CD4-positive, alpha-beta memory T cell (primary cell): ENCODE results near the gene KDM1A. TPM values are rescaled to one million over a fixed set of nuclear protein-coding genes. Genes with fewer than 3 reads are reported as not detected.
"Not testable (repeated sequence)": the region's sequence is repeated elsewhere in the genome, so short reads cannot be mapped to it uniquely, and the experiment has no call there.

Experiments
- CTCF ChIA-PET: fragments of 350-600 bp; sonication (Branson Sonifier 250); formaldehyde crosslinking; loops from one replicate; lab custom pipeline; 2021; ENCODE audit warnings: inconsistent platforms; ENCODE audit not compliant: partially characterized antibody; lab: Charles Lee
- POLR2A ChIA-PET: fragments of 350-600 bp; sonication (Branson Sonifier 250); formaldehyde crosslinking; loops from one replicate; lab custom pipeline; 2021; ENCODE audit not compliant: partially characterized antibody; lab: Charles Lee
- DNase-seq, 5 donors: peaks; one replicate each; pipeline versions ENCODE4 v3.0.0 to v3.0.0-alpha.2; 2020 to 2022; ENCODE audit warnings: mixed read lengths in 1 of 5
- H3K27ac ChIP-seq: one replicate; pipeline ENCODE4 v1.7.0; 2013; ENCODE audit warnings: low read depth, low read length
- H3K27me3 ChIP-seq: 2 replicates; pipeline ENCODE4 v1.7.0; 2013; ENCODE audit warnings: mild to moderate bottlenecking, low read length, moderate library complexity; ENCODE audit not compliant: insufficient read depth
- H3K36me3 ChIP-seq: 2 replicates; pipeline ENCODE4 v1.7.0; 2013; ENCODE audit warnings: mild to moderate bottlenecking, low read length, moderate library complexity; ENCODE audit not compliant: insufficient read depth
- H3K4me1 ChIP-seq: 2 replicates; pipeline ENCODE4 v1.7.0; 2013; ENCODE audit warnings: mild to moderate bottlenecking, low read length, moderate library complexity; ENCODE audit not compliant: insufficient read depth
- H3K4me3 ChIP-seq, 2 donors: one replicate each; pipeline ENCODE4 v1.7.0; 2013; ENCODE audit warnings: low read length in 2 of 2, mild to moderate bottlenecking in 1 of 2
- H3K9me3 ChIP-seq, 2 donors: one replicate each; pipeline ENCODE4 v1.7.0; 2013; ENCODE audit warnings: low read length in 2 of 2, control low read depth in 1 of 2; ENCODE audit not compliant: control insufficient read depth in 1 of 2
- H3K27ac Mint-ChIP-seq, 7 donors: one replicate each; pipeline ENCODE4 v1.8.0; 2020 to 2021; ENCODE audit warnings: mixed read lengths in 7 of 7, mild to moderate bottlenecking in 6 of 7, inconsistent platforms in 3 of 7, moderate library complexity in 3 of 7
- H3K27me3 Mint-ChIP-seq, 2 donors: one replicate each; pipeline ENCODE4 v1.8.0; 2020 to 2021; ENCODE audit warnings: mixed read lengths in 2 of 2
- H3K36me3 Mint-ChIP-seq, 2 donors: one replicate each; pipeline ENCODE4 v1.8.0; 2020 to 2021; ENCODE audit warnings: mixed read lengths in 2 of 2, inconsistent platforms in 1 of 2, mild to moderate bottlenecking in 1 of 2
- H3K4me1 Mint-ChIP-seq, 4 donors: one replicate each; pipeline ENCODE4 v1.8.0; 2020 to 2021; ENCODE audit warnings: mixed read lengths in 4 of 4, mild to moderate bottlenecking in 1 of 4
- H3K4me3 Mint-ChIP-seq, 8 donors: one replicate each; pipeline ENCODE4 v1.8.0; 2020 to 2021; ENCODE audit warnings: mixed read lengths in 8 of 8, mild to moderate bottlenecking in 7 of 8, moderate library complexity in 6 of 8, inconsistent platforms in 3 of 8
- H3K9me3 Mint-ChIP-seq, 8 donors: one replicate each; pipeline ENCODE4 v1.8.0; 2020 to 2021; ENCODE audit warnings: mixed read lengths in 8 of 8, mild to moderate bottlenecking in 5 of 8, inconsistent platforms in 3 of 8, moderate library complexity in 1 of 8
- intact Hi-C: fragments of 100-400 bp; cut with micrococcal nuclease; formaldehyde crosslinking; loops from one replicate; pipeline ENCODE4 v1.15.1; 2023
- polyA plus RNA-seq, 2 donors: library from polyadenylated mRNA; unstranded; fragments of 300-500 nt; fragmentation: Illumina TruSeq; gene quantifications; one replicate each; pipeline ENCODE4 v1.2.3, GENCODE V29; 2021
- total RNA-seq, 2 experiments: library from RNA; stranded (reverse); gene quantifications; one replicate each; pipeline ENCODE4 v1.2.3, GENCODE V29; 2021

The KDM1A gene
- total and polyA plus RNA-seq, 4 experiments from 2014 or later, result 39.6 to 47.2 (median 43.2) TPM

DNA sequence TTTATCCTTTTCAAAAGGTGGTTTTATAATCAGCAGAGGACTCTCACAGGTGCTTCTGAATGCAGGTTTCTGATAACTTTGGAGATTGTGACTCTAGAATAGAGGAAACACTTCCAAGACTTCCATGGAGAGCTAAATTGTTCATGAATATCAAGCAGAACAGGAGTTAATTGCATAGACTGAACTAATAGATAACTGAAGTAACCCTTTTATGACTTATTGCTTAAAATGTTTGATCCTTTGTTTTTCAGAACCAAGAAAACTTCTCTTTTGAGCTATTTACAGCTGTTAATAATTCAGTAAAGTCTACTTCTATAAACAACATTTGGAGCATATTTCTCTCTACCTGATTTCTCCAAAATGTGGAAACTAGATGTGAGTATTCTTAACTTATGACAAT lies 23.5 kb upstream of the KDM1A start:
- H3K9me3 ChIP-seq, result no peaks in the 10 kb centered on the region
- CTCF ChIA-PET, result no interaction called here
- H3K4me1 ChIP-seq, result no peaks in the 10 kb centered on the region
- H3K4me1 Mint-ChIP-seq, result no peaks in the 10 kb centered on the region
- no peak overlapping the region for H3K27ac ChIP-seq
- H3K27ac Mint-ChIP-seq, result no peak overlapping the region
- no peaks in the 10 kb centered on the region for H3K36me3 ChIP-seq
- no peaks in the 10 kb centered on the region for H3K36me3 Mint-ChIP-seq
- no peak overlapping the region for H3K4me3 ChIP-seq
- no peak for DNase-seq
- POLR2A ChIA-PET, result no interaction called here
- no peak overlapping the region for H3K4me3 Mint-ChIP-seq
- peaks cover 0 to 12% (median 4%) of the 10 kb centered on the region in 8 donors for H3K9me3 Mint-ChIP-seq
- H3K27me3 Mint-ChIP-seq, result no peaks in the 10 kb centered on the region
- intact Hi-C loops, result no loop called here
- H3K27me3 ChIP-seq, result no peaks in the 10 kb centered on the region

DNA sequence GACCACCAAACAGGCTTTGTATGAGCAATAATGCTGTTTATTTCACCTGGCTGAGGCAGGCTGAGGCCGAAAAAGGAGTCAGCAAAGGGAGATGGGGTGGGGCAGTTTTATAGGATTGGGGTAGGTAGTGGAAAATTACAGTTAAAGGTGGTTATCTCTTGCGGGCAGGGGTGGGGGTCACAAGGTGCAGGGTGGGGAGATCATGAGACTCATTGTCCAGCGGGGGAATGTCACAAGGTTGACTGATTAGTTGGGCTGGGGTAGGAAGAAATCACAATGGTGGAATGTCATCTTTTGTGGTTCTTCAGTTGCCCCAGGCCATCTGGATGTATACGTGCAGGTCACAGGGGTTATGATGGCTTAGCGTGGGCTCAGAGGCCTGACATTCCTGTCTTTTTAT lies 21.7 kb upstream of the KDM1A start:
- H3K36me3 Mint-ChIP-seq, H3K9me3 ChIP-seq, POLR2A ChIA-PET: not testable (repeated sequence)

DNA sequence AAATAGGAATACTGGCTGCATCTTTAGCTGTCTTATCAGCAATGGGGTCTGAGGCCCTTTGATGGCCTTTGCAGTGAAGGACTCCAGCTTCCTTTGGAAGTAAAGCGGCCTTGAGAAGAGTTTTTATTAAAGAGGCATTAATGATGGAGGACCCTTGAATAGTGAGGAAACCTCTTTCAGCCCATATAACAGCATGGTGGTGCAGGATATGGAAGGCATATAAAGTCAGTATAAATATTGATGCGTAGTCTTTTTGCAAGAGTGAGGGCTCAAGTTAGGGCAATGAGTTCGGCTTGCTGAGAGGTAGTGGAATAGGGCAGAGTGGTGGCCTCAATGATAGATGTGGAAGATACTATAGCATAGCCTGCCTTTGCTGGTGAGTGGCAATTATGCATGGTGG lies 19.1 kb upstream of the KDM1A start:
- H3K9me3 ChIP-seq, H3K27ac ChIP-seq, POLR2A ChIA-PET, H3K4me1 ChIP-seq, H3K4me3 ChIP-seq, H3K9me3 Mint-ChIP-seq, H3K36me3 Mint-ChIP-seq, intact Hi-C loops, H3K36me3 ChIP-seq, H3K4me1 Mint-ChIP-seq, H3K27me3 ChIP-seq, H3K27ac Mint-ChIP-seq, H3K27me3 Mint-ChIP-seq, H3K4me3 Mint-ChIP-seq, DNase-seq: not testable (repeated sequence)
- CTCF ChIA-PET, result interaction anchor here (0.9 kb wide), 1 partner anchor 8 kb away, joined by 3 read pairs; no protein-coding TSS in a partner anchor

More for the DNA sequence above, 21.7 kb upstream of the KDM1A start:
- H3K27ac ChIP-seq, H3K4me1 Mint-ChIP-seq, CTCF ChIA-PET, H3K4me3 ChIP-seq, H3K4me1 ChIP-seq, H3K36me3 ChIP-seq, intact Hi-C loops, H3K27me3 Mint-ChIP-seq, DNase-seq, H3K27ac Mint-ChIP-seq, H3K4me3 Mint-ChIP-seq, H3K27me3 ChIP-seq: not testable (repeated sequence)
- peaks cover 0 to 12% (median 4%) of the 10 kb centered on the region in 8 donors for H3K9me3 Mint-ChIP-seq

DNA sequence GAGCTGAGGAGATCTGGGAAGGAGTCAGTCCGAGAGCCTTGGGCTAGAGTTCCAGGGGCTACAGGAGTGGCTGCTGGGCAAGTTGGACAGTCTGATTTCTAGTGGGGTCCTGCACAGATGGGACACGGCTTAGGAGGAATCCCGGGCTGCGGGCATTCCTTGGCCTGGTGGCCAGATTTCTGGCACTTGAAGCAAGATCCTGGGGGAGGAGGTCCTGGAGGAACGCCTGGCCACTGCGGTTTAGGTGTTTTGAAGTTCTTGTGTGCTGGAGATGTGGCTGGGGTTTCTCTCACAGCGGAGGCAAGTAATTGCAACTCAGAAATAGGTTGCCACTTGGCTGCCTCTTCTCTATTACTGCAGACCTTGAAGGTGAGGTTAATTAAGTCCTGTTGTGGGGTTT lies 17.1 kb upstream of the KDM1A start:
- H3K27ac ChIP-seq, H3K4me1 Mint-ChIP-seq, H3K27me3 Mint-ChIP-seq, H3K9me3 Mint-ChIP-seq, H3K4me3 ChIP-seq, H3K36me3 ChIP-seq, H3K4me1 ChIP-seq, CTCF ChIA-PET, H3K27ac Mint-ChIP-seq, H3K4me3 Mint-ChIP-seq, H3K27me3 ChIP-seq, H3K36me3 Mint-ChIP-seq, intact Hi-C loops, H3K9me3 ChIP-seq, DNase-seq: not testable (repeated sequence)
- POLR2A ChIA-PET, result interaction anchor here (0.6 kb wide), 1 partner anchor 31 kb away, joined by 3 read pairs; no protein-coding TSS in a partner anchor

DNA sequence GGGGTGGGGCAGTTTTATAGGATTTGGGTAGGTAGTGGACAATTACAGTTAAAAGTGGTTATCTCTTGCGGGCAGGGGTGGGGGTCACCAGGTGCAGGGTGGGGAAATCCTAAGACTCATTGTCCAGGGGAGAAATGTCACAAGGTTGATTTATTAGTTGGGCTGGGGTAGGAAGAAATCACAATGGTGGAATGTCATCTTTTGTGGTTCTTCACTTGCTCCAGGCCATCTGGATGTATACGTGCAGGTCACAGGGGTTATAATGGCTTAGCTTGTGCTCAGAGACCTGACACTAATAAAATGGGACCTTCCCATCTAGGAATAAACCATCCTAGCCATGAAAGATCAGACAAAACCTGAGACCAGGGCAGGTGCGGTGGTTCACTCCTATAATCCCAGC lies 15.2 kb upstream of the KDM1A start:
- no peak overlapping the region for H3K4me3 ChIP-seq
- no peaks in the 10 kb centered on the region for H3K9me3 Mint-ChIP-seq
- no peaks in the 10 kb centered on the region for H3K36me3 Mint-ChIP-seq
- no peak overlapping the region for H3K27ac Mint-ChIP-seq
- no peaks in the 10 kb centered on the region for H3K4me1 Mint-ChIP-seq
- no peak overlapping the region for H3K27ac ChIP-seq
- peaks cover 0 to 5% of the 10 kb centered on the region in 2 donors for H3K27me3 Mint-ChIP-seq
- ChIA-PET POLR2A (no interaction called here), CTCF (no interaction called here)
- no peaks in the 10 kb centered on the region for H3K36me3 ChIP-seq
- H3K9me3 ChIP-seq, result no peaks in the 10 kb centered on the region
- no peaks in the 10 kb centered on the region for H3K27me3 ChIP-seq
- no peaks in the 10 kb centered on the region for H3K4me1 ChIP-seq
- intact Hi-C loops, result no loop called here
- DNase-seq, result no peak
- no peak overlapping the region for H3K4me3 Mint-ChIP-seq

DNA sequence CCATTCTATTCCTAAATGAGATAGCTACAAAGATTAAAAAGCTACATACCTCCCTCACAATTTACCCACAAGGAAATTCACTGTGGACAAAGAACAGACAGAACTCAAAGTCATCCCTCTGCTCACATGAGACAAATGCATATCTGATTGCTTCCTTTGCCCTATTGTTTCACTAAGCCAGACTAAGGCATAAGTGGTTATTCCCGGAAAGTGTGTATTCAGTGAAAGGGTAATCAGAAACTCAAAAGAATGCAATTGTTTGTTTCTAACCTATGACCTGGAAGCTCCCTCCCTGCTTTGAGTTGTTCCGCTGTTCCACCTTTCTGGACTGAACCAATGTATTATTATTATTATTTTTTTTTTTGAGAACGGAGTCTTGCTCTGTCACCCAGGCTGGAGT lies 14.5 kb upstream of the KDM1A start:
- H3K4me3 ChIP-seq, H3K36me3 Mint-ChIP-seq, POLR2A ChIA-PET, H3K9me3 Mint-ChIP-seq, intact Hi-C loops, DNase-seq, H3K36me3 ChIP-seq, H3K27ac Mint-ChIP-seq, H3K27ac ChIP-seq, H3K4me3 Mint-ChIP-seq, H3K27me3 ChIP-seq, H3K4me1 ChIP-seq, H3K4me1 Mint-ChIP-seq, H3K9me3 ChIP-seq, H3K27me3 Mint-ChIP-seq, CTCF ChIA-PET: not testable (repeated sequence)

DNA sequence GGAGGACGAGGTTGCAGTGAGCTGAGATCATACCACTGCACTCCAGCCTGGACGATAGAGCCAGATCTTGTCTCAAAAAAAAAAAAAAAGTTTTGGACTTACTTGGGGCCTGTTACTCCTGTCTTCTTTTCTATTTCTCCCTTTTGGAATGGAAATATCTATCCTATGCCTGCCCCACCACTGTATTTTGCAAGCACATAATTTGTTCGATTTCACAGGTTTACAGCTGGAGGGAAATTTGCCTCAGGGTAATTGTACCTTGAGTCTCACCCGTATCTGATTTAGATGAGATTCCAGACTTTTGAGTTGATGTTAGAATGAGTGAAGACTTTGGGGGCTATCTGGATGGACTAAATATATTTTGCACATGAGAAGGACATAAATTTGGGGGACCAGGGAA lies 12.2 kb upstream of the KDM1A start:
- intact Hi-C loops, result no loop called here
- Histone ChIP-seq H3K4me1 (no peaks in the 10 kb centered on the region), H3K4me3 (no peak overlapping the region), H3K27ac (no peak overlapping the region), H3K9me3 (no peaks in the 10 kb centered on the region), H3K36me3 (no peaks in the 10 kb centered on the region), H3K27me3 (no peaks in the 10 kb centered on the region)
- Mint-ChIP-seq H3K27me3 (peaks cover 0 to 7% of the 10 kb centered on the region in 2 donors), H3K27ac (no peak overlapping the region), H3K4me1 (no peaks in the 10 kb centered on the region), H3K36me3 (no peaks in the 10 kb centered on the region), H3K9me3 (no peaks in the 10 kb centered on the region), H3K4me3 (no peak overlapping the region)
- POLR2A ChIA-PET, result interaction anchor here (0.7 kb wide), 1 partner anchor 24 kb away, joined by 3 read pairs; no protein-coding TSS in a partner anchor
- CTCF ChIA-PET, result interaction anchor here (0.6 kb wide), 1 partner anchor 1710 kb away, joined by 3 read pairs; no protein-coding TSS in a partner anchor
- no peak for DNase-seq

DNA sequence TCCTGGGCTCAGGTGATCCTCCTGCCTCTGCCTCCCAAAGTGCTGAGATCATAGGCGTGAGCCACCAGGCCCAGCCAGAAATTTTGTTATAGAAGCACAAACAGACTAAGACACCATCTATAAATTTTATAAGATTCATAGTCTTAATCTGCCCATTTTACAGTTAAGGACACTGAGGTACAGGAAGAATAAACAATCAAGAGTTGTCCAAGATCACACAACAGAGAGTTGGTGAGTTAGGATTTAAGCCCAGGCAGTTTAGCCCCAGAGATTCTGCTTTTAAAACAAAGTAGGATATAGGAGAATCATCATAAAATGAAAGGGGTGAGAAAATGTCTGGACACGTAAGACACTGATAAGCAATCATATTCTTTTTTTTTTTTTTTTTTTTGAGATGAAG lies 10.4 kb upstream of the KDM1A start:
- intact Hi-C loops, result no loop called here
- peaks cover 0 to 4% of the 10 kb centered on the region in 2 donors for H3K27me3 Mint-ChIP-seq
- H3K9me3 Mint-ChIP-seq, result no peaks in the 10 kb centered on the region
- Histone ChIP-seq H3K9me3 (no peaks in the 10 kb centered on the region), H3K27ac (no peak overlapping the region), H3K27me3 (no peaks in the 10 kb centered on the region), H3K4me3 (no peak overlapping the region), H3K4me1 (no peaks in the 10 kb centered on the region), H3K36me3 (no peaks in the 10 kb centered on the region)
- H3K4me3 Mint-ChIP-seq, result no peak overlapping the region
- H3K36me3 Mint-ChIP-seq, result no peaks in the 10 kb centered on the region
- no peak overlapping the region for H3K27ac Mint-ChIP-seq
- DNase-seq, result no peak
- POLR2A ChIA-PET, result no interaction called here
- CTCF ChIA-PET, result no interaction called here
- no peaks in the 10 kb centered on the region for H3K4me1 Mint-ChIP-seq
